Measurements from ENCODE around the gene NINJ1.
"Not testable (repeated sequence)": the region's sequence is repeated elsewhere in the genome, so short reads cannot be mapped to it uniquely, and the experiment has no call there.

The NINJ1 gene

GRCh38 chr9:93105620-93106019 is 28.4 kb downstream of the NINJ1 start:
- Histone ChIP-seq H3K9me3 (ENCODE audit: insufficient read depth, low read length) (no peaks in the 10 kb centered on the region), H3K79me2 (ENCODE audit: insufficient read depth, low read length) (no peaks in the 10 kb centered on the region), H3K9ac (ENCODE audit: low read length) (no peak overlapping the region), H3K27ac (ENCODE audit: low read depth, low read length) (no peak overlapping the region), H2AFZ (ENCODE audit: low read depth, low read length, severe bottlenecking) (no peak overlapping the region), H4K20me1 (ENCODE audit: low read depth, low read length) (no peaks in the 10 kb centered on the region), H3K4me3 (ENCODE audit: insufficient read depth, low read length, poor library complexity, severe bottlenecking) (no peak overlapping the region), H3K36me3 (ENCODE audit: low read length) (no peaks in the 10 kb centered on the region), H3K4me2 (ENCODE audit: low read depth, low read length, poor library complexity, severe bottlenecking) (no peak overlapping the region), H3K9me2 (replicated peaks; ENCODE audit: insufficient read depth, low read length) (no peaks in the 10 kb centered on the region), H3F3A (ENCODE audit: insufficient read depth) (no peaks in the 10 kb centered on the region), H3K27me3 (ENCODE audit: low read length) (no peaks in the 10 kb centered on the region)
- TF ChIP-seq CTCF (IDR thresholded peaks at IDR 0.05; ENCODE audit: insufficient read depth, low read length, poor library complexity, severe bottlenecking) (no peak), EZH2phosphoT487 (conservative IDR thresholded peaks at IDR 0.05; ENCODE audit: low read length) (no peak)

GRCh38 chr9:93101086-93101485 is 33.0 kb downstream of the NINJ1 start:
- H3K4me3 ChIP-seq (ENCODE audit: insufficient read depth, low read length, poor library complexity, severe bottlenecking); H3K27ac ChIP-seq (ENCODE audit: low read depth, low read length); H3K36me3 ChIP-seq (ENCODE audit: low read length); H4K20me1 ChIP-seq (ENCODE audit: low read depth, low read length); H3K79me2 ChIP-seq (ENCODE audit: insufficient read depth, low read length); H2AFZ ChIP-seq (ENCODE audit: low read depth, low read length, severe bottlenecking); H3K9me3 ChIP-seq (ENCODE audit: insufficient read depth, low read length); H3K9ac ChIP-seq (ENCODE audit: low read length); H3K4me2 ChIP-seq (ENCODE audit: low read depth, low read length, poor library complexity, severe bottlenecking); H3K27me3 ChIP-seq (ENCODE audit: low read length); H3K9me2 ChIP-seq (replicated peaks; ENCODE audit: insufficient read depth, low read length); H3F3A ChIP-seq (ENCODE audit: insufficient read depth): not testable (repeated sequence)

GRCh38 chr9:93100276-93100636 is 33.8 kb downstream of the NINJ1 start:
- Histone ChIP-seq H3K9me2 (replicated peaks; ENCODE audit: insufficient read depth, low read length) (no peaks in the 10 kb centered on the region), H2AFZ (ENCODE audit: low read depth, low read length, severe bottlenecking) (no peak overlapping the region), H3K27me3 (ENCODE audit: low read length) (no peaks in the 10 kb centered on the region), H3F3A (ENCODE audit: insufficient read depth) (no peaks in the 10 kb centered on the region), H3K27ac (ENCODE audit: low read depth, low read length) (no peak overlapping the region), H4K20me1 (ENCODE audit: low read depth, low read length) (no peaks in the 10 kb centered on the region), H3K9me3 (ENCODE audit: insufficient read depth, low read length) (no peaks in the 10 kb centered on the region), H3K9ac (ENCODE audit: low read length) (no peak overlapping the region), H3K36me3 (ENCODE audit: low read length) (no peaks in the 10 kb centered on the region), H3K4me2 (ENCODE audit: low read depth, low read length, poor library complexity, severe bottlenecking) (no peak overlapping the region), H3K79me2 (ENCODE audit: insufficient read depth, low read length) (no peaks in the 10 kb centered on the region), H3K4me3 (ENCODE audit: insufficient read depth, low read length, poor library complexity, severe bottlenecking) (no peak overlapping the region)
- no peak for TF ChIP-seq CTCF (IDR thresholded peaks at IDR 0.05; ENCODE audit: insufficient read depth, low read length, poor library complexity, severe bottlenecking)
- no peak for TF ChIP-seq EZH2phosphoT487 (conservative IDR thresholded peaks at IDR 0.05; ENCODE audit: low read length)

GRCh38 chr9:93099551-93100275 is 34.3 kb downstream of the NINJ1 start:
- no peaks in the 10 kb centered on the region for H4K20me1 ChIP-seq (ENCODE audit: low read depth, low read length)
- H2AFZ ChIP-seq (ENCODE audit: low read depth, low read length, severe bottlenecking) = no peak overlapping the region
- H3K4me2 ChIP-seq (ENCODE audit: low read depth, low read length, poor library complexity, severe bottlenecking) = no peak overlapping the region
- no peak overlapping the region for H3K4me3 ChIP-seq (ENCODE audit: insufficient read depth, low read length, poor library complexity, severe bottlenecking)
- H3K27ac ChIP-seq (ENCODE audit: low read depth, low read length) = no peak overlapping the region
- H3K9ac ChIP-seq (ENCODE audit: low read length) = no peak overlapping the region
- no peak for TF ChIP-seq EZH2phosphoT487 (conservative IDR thresholded peaks at IDR 0.05; ENCODE audit: low read length)
- TF ChIP-seq CTCF (IDR thresholded peaks at IDR 0.05; ENCODE audit: insufficient read depth, low read length, poor library complexity, severe bottlenecking) = no peak
- peaks cover 4% of the 10 kb centered on the region; the same call in 1 of the 2 replicates for H3F3A ChIP-seq (ENCODE audit: insufficient read depth)
- H3K36me3 ChIP-seq (ENCODE audit: low read length) = no peaks in the 10 kb centered on the region
- no peaks in the 10 kb centered on the region for H3K79me2 ChIP-seq (ENCODE audit: insufficient read depth, low read length)
- H3K27me3 ChIP-seq (ENCODE audit: low read length) = no peaks in the 10 kb centered on the region
- no peaks in the 10 kb centered on the region for H3K9me2 ChIP-seq (replicated peaks; ENCODE audit: insufficient read depth, low read length)
- no peaks in the 10 kb centered on the region for H3K9me3 ChIP-seq (ENCODE audit: insufficient read depth, low read length)

All from SU-DHL-6 (cell line).